ENCODE results near the gene TSHZ2. TPM values are rescaled to one million over a fixed set of nuclear protein-coding genes. Genes with fewer than 3 reads are reported as not detected.

Gene TSHZ2
- total RNA-seq, 1 experiment from 2014 or later, result 0.07 TPM

DNA sequence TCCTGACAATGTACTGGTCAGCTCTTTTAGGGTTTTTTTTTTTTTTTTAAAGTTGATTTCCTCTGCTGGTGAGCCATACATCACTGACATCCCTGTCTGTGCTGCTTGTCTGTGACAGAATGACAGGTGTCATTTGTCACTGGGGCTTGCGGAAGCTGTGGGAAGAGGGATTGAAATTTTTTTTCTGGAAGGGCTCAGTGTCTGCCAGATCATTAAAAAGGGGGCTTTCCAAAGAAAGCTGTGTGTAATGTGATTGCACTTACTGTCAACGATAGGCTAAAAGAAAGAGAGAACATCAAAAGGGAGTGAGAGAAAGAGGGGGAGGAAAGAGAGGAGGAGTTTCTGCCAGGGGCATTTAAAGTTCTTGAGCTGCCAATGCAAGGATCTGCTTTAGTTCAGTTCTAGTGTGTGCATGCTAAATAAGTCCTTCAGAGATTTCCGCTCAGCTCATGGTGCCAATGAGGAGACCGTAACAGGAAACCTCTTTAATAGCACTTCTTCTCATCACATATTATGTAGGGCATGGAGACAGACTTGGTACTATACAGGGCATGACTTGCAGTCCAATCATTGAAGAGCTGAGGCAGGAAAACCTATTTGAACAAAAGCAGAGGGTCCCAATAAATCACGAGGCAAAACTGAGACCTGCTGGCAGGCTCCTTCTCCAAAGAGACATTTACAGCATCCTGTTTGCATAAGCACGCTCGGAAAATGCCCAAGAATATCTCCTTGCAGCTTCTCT lies 177.2 kb downstream of the TSHZ2 start:
- no peak overlapping the region for H3K4me3 ChIP-seq (replicated peaks in 1 of 2; ENCODE audit: low read depth in 1 of 2, low read length in 2 of 2)
- BruUV-seq (replicated peaks), result no TSS peak
- CTCF ChIA-PET, result no interaction called here
- H3K27ac ChIP-seq (ENCODE audit: low read depth, low read length), result no peak overlapping the region
- no peaks in the 10 kb centered on the region for H3K9me2 ChIP-seq (ENCODE audit: insufficient read depth)
- no peak overlapping the region for H2AFZ ChIP-seq (ENCODE audit: low read depth, low read length, poor library complexity, severe bottlenecking)
- POLR2A ChIA-PET, result no interaction called here
- no peaks in the 10 kb centered on the region for H3K4me1 ChIP-seq (ENCODE audit: control insufficient read depth in 1 of 2, insufficient read depth in 2 of 2, low read length in 2 of 2)
- H4K20me1 ChIP-seq (ENCODE audit: insufficient read depth), result no peaks in the 10 kb centered on the region
- DNase-seq (ENCODE audit: low read depth, low spot score) (no peak), ATAC-seq (no peak)
- RAD21 ChIA-PET (ENCODE audit: low non-redundant PET in 1 of 2, low total read pairs in 2 of 2, uncharacterized antibody in 2 of 2, unreplicated experiment in 2 of 2), result no interaction called here
- no peak overlapping the region for H3K4me2 ChIP-seq (ENCODE audit: low read length)
- H3K9ac ChIP-seq (ENCODE audit: low read length), result no peak overlapping the region
- no peaks in the 10 kb centered on the region for H3K36me3 ChIP-seq (ENCODE audit: control insufficient read depth in 1 of 2, insufficient read depth in 2 of 2, low read length in 2 of 2)
- H3K27me3 ChIP-seq (ENCODE audit: insufficient read depth, low read length), result no peaks in the 10 kb centered on the region
- H3K79me2 ChIP-seq (ENCODE audit: insufficient read depth, low read length), result no peaks in the 10 kb centered on the region
- TF ChIP-seq SIN3A (IDR thresholded peaks at IDR 0.05; ENCODE audit: low read depth), result no peak
- TF ChIP-seq SP1 (IDR thresholded peaks at IDR 0.05; ENCODE audit: low read depth), result no peak
- no peak for TF ChIP-seq MAX (IDR thresholded peaks at IDR 0.05)
- TF ChIP-seq JUND (IDR thresholded peaks at IDR 0.05), result no peak
- TF ChIP-seq, protein P1, sequence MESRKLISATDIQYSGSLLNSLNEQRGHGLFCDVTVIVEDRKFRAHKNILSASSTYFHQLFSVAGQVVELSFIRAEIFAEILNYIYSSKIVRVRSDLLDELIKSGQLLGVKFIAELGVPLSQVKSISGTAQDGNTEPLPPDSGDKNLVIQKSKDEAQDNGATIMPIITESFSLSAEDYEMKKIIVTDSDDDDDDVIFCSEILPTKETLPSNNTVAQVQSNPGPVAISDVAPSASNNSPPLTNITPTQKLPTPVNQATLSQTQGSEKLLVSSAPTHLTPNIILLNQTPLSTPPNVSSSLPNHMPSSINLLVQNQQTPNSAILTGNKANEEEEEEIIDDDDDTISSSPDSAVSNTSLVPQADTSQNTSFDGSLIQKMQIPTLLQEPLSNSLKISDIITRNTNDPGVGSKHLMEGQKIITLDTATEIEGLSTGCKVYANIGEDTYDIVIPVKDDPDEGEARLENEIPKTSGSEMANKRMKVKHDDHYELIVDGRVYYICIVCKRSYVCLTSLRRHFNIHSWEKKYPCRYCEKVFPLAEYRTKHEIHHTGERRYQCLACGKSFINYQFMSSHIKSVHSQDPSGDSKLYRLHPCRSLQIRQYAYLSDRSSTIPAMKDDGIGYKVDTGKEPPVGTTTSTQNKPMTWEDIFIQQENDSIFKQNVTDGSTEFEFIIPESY (IDR thresholded peaks at IDR 0.05; ENCODE audit: extremely low read depth, insufficient replicate concordance, low read length), result no peak
- TF ChIP-seq EGR1 (IDR thresholded peaks at IDR 0.05; ENCODE audit: low read depth), result no peak
- no peak for TF ChIP-seq REST (IDR thresholded peaks at IDR 0.05; ENCODE audit: low read depth)
- no peak for TF ChIP-seq FOSL1 (IDR thresholded peaks at IDR 0.05; ENCODE audit: low read depth)
- no peak for TF ChIP-seq RAD21 (IDR thresholded peaks at IDR 0.05; ENCODE audit: low read depth)
- no peak for TF ChIP-seq ZFX (IDR thresholded peaks at IDR 0.05)
- TF ChIP-seq POLR2A (IDR thresholded peaks at IDR 0.05; ENCODE audit: borderline replicate concordance, extremely low read depth, insufficient read depth, insufficient read length), result no peak
- TF ChIP-seq EZH2 (IDR thresholded peaks at IDR 0.05), result no peak
- no peak for TF ChIP-seq YY1 (IDR thresholded peaks at IDR 0.05; ENCODE audit: extremely low read depth, insufficient replicate concordance, low read depth, low read length)
- TF ChIP-seq CBX3 (IDR thresholded peaks at IDR 0.05; ENCODE audit: low read depth), result no peak
- no peak for TF ChIP-seq ELF1 (IDR thresholded peaks at IDR 0.05; ENCODE audit: borderline replicate concordance, low read depth)
- no peak for TF ChIP-seq CTCF (IDR thresholded peaks at IDR 0.05 in 2 of 3, conservative IDR thresholded peaks at IDR 0.05 in 1 of 3; ENCODE audit: borderline replicate concordance in 1 of 3, insufficient read depth in 1 of 3, low read depth in 2 of 3, low read length in 2 of 3)
- TF ChIP-seq SRF (IDR thresholded peaks at IDR 0.05; ENCODE audit: low read depth), result no peak
- no peak for TF ChIP-seq EZH2phosphoT487 (IDR thresholded peaks at IDR 0.05; ENCODE audit: borderline replicate concordance)
- TF ChIP-seq POLR2AphosphoS5 (IDR thresholded peaks at IDR 0.05; ENCODE audit: low read depth, low read length), result no peak
- TF ChIP-seq ZNF274 (IDR thresholded peaks at IDR 0.05; ENCODE audit: low read depth, low read length), result no peak
- no peaks in the 10 kb centered on the region for H3K9me3 ChIP-seq (ENCODE audit: control insufficient read depth in 1 of 2, insufficient read depth in 1 of 2, low read depth in 1 of 2, low read length in 2 of 2)
- intact Hi-C loops (cut with micrococcal nuclease), result no loop called here

Measured in HCT116 (cell line).